A172 (cell line): ENCODE measurements around the gene CTSE. TPM values are rescaled to one million over a fixed set of nuclear protein-coding genes. Genes with fewer than 3 reads are reported as not detected.

Experiments used
- DNase-seq: peaks from one replicate; pipeline ENCODE4 v3.0.0-alpha.2; 2015; ENCODE audit warnings: low spot score
- total RNA-seq: library from RNA; depleted of rRNA; stranded (reverse); fragments of >200 nt; shearing (Covaris generic); gene quantifications from 2 replicates; pipeline ENCODE4 v1.2.3, GENCODE V29; 2014

CTSE gene
- total RNA-seq, 1 experiment from 2014 or later, result not detected

GRCh38 chr1:206049919-206050600 is 26.4 kb upstream of the CTSE start:
- no peak for DNase-seq

- DNase-seq, result no peak
Measured at GRCh38 chr1:206049293-206049692, 25.6 kb upstream of the CTSE start.

GRCh38 chr1:206048582-206048981 is 24.9 kb upstream of the CTSE start:
- DNase-seq, result no peak

GRCh38 chr1:206047271-206047670 is 23.6 kb upstream of the CTSE start:
- no peak for DNase-seq

GRCh38 chr1:206041640-206042039 is 17.9 kb upstream of the CTSE start:
- DNase-seq, result no peak

GRCh38 chr1:206040328-206040727 is 16.6 kb upstream of the CTSE start:
- DNase-seq, result no peak

GRCh38 chr1:206039046-206039973 is 15.6 kb upstream of the CTSE start:
- no peak for DNase-seq

GRCh38 chr1:206037581-206037980 is 13.9 kb upstream of the CTSE start:
- no peak for DNase-seq

- no peak for DNase-seq
Measured at GRCh38 chr1:206036663-206037455, 13.2 kb upstream of the CTSE start.

- no peak for DNase-seq
Measured at GRCh38 chr1:206035027-206035426, 11.3 kb upstream of the CTSE start.

GRCh38 chr1:206032380-206033140 is 8.9 kb upstream of the CTSE start:
- DNase-seq, result no peak

- peak; percentile 82 for DNase-seq
Measured at GRCh38 chr1:206030714-206031113, 7.0 kb upstream of the CTSE start.

GRCh38 chr1:206030191-206030590 is 6.5 kb upstream of the CTSE start:
- DNase-seq, result no peak

GRCh38 chr1:206029484-206029883 is 5.8 kb upstream of the CTSE start:
- no peak for DNase-seq

- no peak for DNase-seq
Measured at GRCh38 chr1:206025283-206025820, 1.7 kb upstream of the CTSE start.

GRCh38 chr1:206022766-206023165 is 929 bp downstream of the CTSE start:
- no peak for DNase-seq

- DNase-seq, result peak; percentile 78
Measured at GRCh38 chr1:206021626-206022365, 1.9 kb downstream of the CTSE start.

GRCh38 chr1:206021008-206021625 is 2.6 kb downstream of the CTSE start:
- no peak for DNase-seq

- DNase-seq, result no peak
Measured at GRCh38 chr1:206020393-206021007, 3.2 kb downstream of the CTSE start.

GRCh38 chr1:206015071-206015470 is 8.6 kb downstream of the CTSE start:
- no peak for DNase-seq
